Karpas-422 (cell line): Measurements from ENCODE around the gene LRP4. TPM values are rescaled to one million over a fixed set of nuclear protein-coding genes. Genes with fewer than 3 reads are reported as not detected.

ENCODE experiments used
- DNase-seq: peaks from one replicate; pipeline ENCODE4 v3.0.0-alpha.2; 2015
- H2AFZ ChIP-seq: fragments of 200-600 bp; sonication (generic); 2 replicates; pipeline ENCODE4 v1.6.1; 2014; ENCODE audit warnings: antibody characterized with exemption, low read length, mixed read lengths
- H3K27ac ChIP-seq: fragments of 200-600 bp; sonication (generic); 2 replicates; pipeline ENCODE4 v1.5.1; 2014; ENCODE audit warnings: mild to moderate bottlenecking, low read length, moderate library complexity
- H3K27me3 ChIP-seq: fragments of 200-600 bp; sonication (generic); 2 replicates; pipeline ENCODE4 v1.6.1; 2014; ENCODE audit warnings: low read length, mixed read lengths
- H3K36me3 ChIP-seq: fragments of 200-600 bp; sonication (generic); 2 replicates; pipeline ENCODE4 v1.6.1; 2014; ENCODE audit warnings: low read length, mixed read lengths; ENCODE audit not compliant: insufficient read depth
- H3K4me1 ChIP-seq: fragments of 200-600 bp; sonication (generic); 2 replicates; pipeline ENCODE4 v1.6.1; 2014; ENCODE audit warnings: mild to moderate bottlenecking, low read length, mixed read lengths
- H3K4me2 ChIP-seq: fragments of 200-600 bp; sonication (generic); 2 replicates; pipeline ENCODE4 v1.6.1; 2014; ENCODE audit warnings: low read length, low read depth, mild to moderate bottlenecking; ENCODE audit not compliant: poor library complexity, severe bottlenecking
- H3K4me3 ChIP-seq: fragments of 200-600 bp; sonication (generic); 2 replicates; pipeline ENCODE4 v1.5.1; 2014; ENCODE audit warnings: mild to moderate bottlenecking, antibody characterized with exemption, low read length, mixed read lengths
- H3K79me2 ChIP-seq: fragments of 200-600 bp; sonication (generic); 2 replicates; pipeline ENCODE4 v1.6.1; 2014; ENCODE audit warnings: mild to moderate bottlenecking, low read length, mixed read lengths
- H3K9ac ChIP-seq: fragments of 200-600 bp; sonication (generic); 2 replicates; pipeline ENCODE4 v1.6.0; 2014; ENCODE audit warnings: low read length
- H3K9me2 ChIP-seq: fragments of 200-600 bp; sonication (generic), shearing (Covaris generic); replicated peaks from 2 replicates; pipeline ENCODE4 v1.6.0; 2014; ENCODE audit warnings: mild to moderate bottlenecking, low read length, moderate library complexity; ENCODE audit not compliant: insufficient read depth
- H3K9me3 ChIP-seq: fragments of 300-700, 200-600 bp; sonication (generic); 2 replicates; pipeline ENCODE4 v1.6.1; 2014; ENCODE audit warnings: low read length, mixed read lengths
- H4K20me1 ChIP-seq: fragments of 200-600 bp; sonication (generic); 2 replicates; pipeline ENCODE4 v1.6.1; 2014; ENCODE audit warnings: mild to moderate bottlenecking, antibody characterized with exemption, low read length, low read depth; ENCODE audit not compliant: insufficient read depth
- total RNA-seq: library from RNA; depleted of rRNA; stranded (reverse); fragments of >200 nt; shearing (Covaris generic); gene quantifications from 2 replicates; pipeline ENCODE4 v1.2.3, GENCODE V29; 2014; ENCODE audit warnings: low replicate concordance

The LRP4 gene
- total RNA-seq, 1 experiment from 2014 or later, result 2.6 TPM

GRCh38 chr11:46860218-46860617 is 58.1 kb downstream of the LRP4 start:
- H2AFZ ChIP-seq, result no peak overlapping the region
- H3K36me3 ChIP-seq, result peaks cover 7% of the 10 kb centered on the region; the same call in 1 of the 2 replicates
- H3K4me1 ChIP-seq, result peaks cover 10% of the 10 kb centered on the region
- no peaks in the 10 kb centered on the region for H3K9me3 ChIP-seq
- H4K20me1 ChIP-seq, result no peaks in the 10 kb centered on the region
- no peak for DNase-seq
- H3K27ac ChIP-seq, result no peak overlapping the region
- H3K9me2 ChIP-seq, result no peaks in the 10 kb centered on the region
- no peak overlapping the region for H3K4me2 ChIP-seq
- no peaks in the 10 kb centered on the region for H3K27me3 ChIP-seq
- no peaks in the 10 kb centered on the region for H3K79me2 ChIP-seq
- H3K9ac ChIP-seq, result no peak overlapping the region
- no peak overlapping the region for H3K4me3 ChIP-seq

GRCh38 chr11:46858920-46859546 is 59.3 kb downstream of the LRP4 start:
- H4K20me1 ChIP-seq, result no peaks in the 10 kb centered on the region
- H3K4me1 ChIP-seq, result peaks cover 10% of the 10 kb centered on the region
- peaks cover 7% of the 10 kb centered on the region; the same call in 1 of the 2 replicates for H3K36me3 ChIP-seq
- H3K4me2 ChIP-seq, result no peak overlapping the region
- DNase-seq, result no peak
- H3K4me3 ChIP-seq, result no peak overlapping the region
- no peaks in the 10 kb centered on the region for H3K9me2 ChIP-seq
- H3K9ac ChIP-seq, result no peak overlapping the region
- no peak overlapping the region for H3K27ac ChIP-seq
- no peaks in the 10 kb centered on the region for H3K79me2 ChIP-seq
- no peaks in the 10 kb centered on the region for H3K9me3 ChIP-seq
- H3K27me3 ChIP-seq, result no peaks in the 10 kb centered on the region
- H2AFZ ChIP-seq, result no peak overlapping the region

DNA sequence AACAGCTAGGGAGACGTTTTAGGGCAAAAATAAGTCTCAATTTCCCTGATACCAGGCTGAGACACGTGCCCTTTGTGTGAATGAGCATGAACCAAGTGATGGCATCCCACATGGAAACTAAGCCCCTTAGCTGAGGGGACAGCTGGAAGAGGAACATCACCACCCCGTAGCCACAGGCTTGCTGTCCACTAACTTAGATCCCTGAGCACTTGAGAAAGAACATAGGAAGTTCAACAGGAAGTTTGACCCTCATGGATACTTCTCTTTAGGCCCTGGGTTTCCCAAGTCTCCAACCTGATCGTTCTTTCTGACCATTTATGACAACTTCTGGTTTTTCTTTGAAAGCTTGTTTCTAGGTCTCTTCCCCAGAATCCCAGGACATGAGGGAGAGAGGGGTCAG is 60.7 kb downstream of the LRP4 start:
- Histone ChIP-seq H3K4me2 (no peak overlapping the region), H3K9ac (no peak overlapping the region), H3K4me3 (no peak overlapping the region), H4K20me1 (no peaks in the 10 kb centered on the region), H3K9me3 (no peaks in the 10 kb centered on the region), H2AFZ (no peak overlapping the region), H3K36me3 (peaks cover 1% of the 10 kb centered on the region; the same call in 1 of the 2 replicates), H3K27ac (no peak overlapping the region), H3K27me3 (no peaks in the 10 kb centered on the region), H3K4me1 (peaks cover 10% of the 10 kb centered on the region), H3K79me2 (no peaks in the 10 kb centered on the region), H3K9me2 (no peaks in the 10 kb centered on the region)
- no peak for DNase-seq

GRCh38 chr11:46856605-46857343 is 61.6 kb downstream of the LRP4 start:
- Histone ChIP-seq H3K4me2 (no peak overlapping the region), H3K27me3 (no peaks in the 10 kb centered on the region), H3K9ac (no peak overlapping the region), H4K20me1 (no peaks in the 10 kb centered on the region), H2AFZ (no peak overlapping the region), H3K4me3 (no peak overlapping the region), H3K27ac (no peak overlapping the region), H3K9me3 (no peaks in the 10 kb centered on the region), H3K9me2 (no peaks in the 10 kb centered on the region), H3K4me1 (peaks cover 6% of the 10 kb centered on the region), H3K36me3 (no peaks in the 10 kb centered on the region), H3K79me2 (no peaks in the 10 kb centered on the region)
- no peak for DNase-seq

DNA sequence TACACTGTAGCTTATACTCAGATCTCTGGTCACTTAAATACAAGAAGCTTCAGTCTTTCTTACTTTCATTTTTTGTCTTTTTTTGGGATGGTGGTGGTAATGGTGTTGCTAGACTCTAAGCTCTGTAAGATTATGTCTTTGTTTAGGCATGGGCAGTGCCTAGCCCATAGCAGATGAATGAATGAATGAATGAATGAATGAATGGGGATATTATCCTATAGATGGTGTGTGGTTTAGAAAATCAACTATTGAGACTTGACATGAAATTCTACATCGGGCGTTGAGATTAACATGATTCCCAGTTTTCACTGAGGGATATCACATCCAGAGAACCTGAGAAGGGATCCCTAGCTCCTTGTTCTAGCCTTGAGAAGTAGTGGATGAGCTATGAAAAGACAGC is 62.5 kb downstream of the LRP4 start:
- Histone ChIP-seq H3K27me3 (no peaks in the 10 kb centered on the region), H3K79me2 (no peaks in the 10 kb centered on the region), H4K20me1 (no peaks in the 10 kb centered on the region), H3K36me3 (no peaks in the 10 kb centered on the region), H2AFZ (no peak overlapping the region), H3K9me3 (no peaks in the 10 kb centered on the region), H3K4me3 (no peak overlapping the region), H3K4me1 (peaks cover 6% of the 10 kb centered on the region), H3K4me2 (no peak overlapping the region), H3K9ac (no peak overlapping the region), H3K27ac (no peak overlapping the region), H3K9me2 (no peaks in the 10 kb centered on the region)
- DNase-seq, result no peak

- no peaks in the 10 kb centered on the region for H3K27me3 ChIP-seq
- H3K9ac ChIP-seq, result no peak overlapping the region
- no peaks in the 10 kb centered on the region for H3K36me3 ChIP-seq
- no peaks in the 10 kb centered on the region for H3K9me2 ChIP-seq
- no peaks in the 10 kb centered on the region for H3K9me3 ChIP-seq
- H3K4me2 ChIP-seq, result no peak overlapping the region
- H3K4me3 ChIP-seq, result no peak overlapping the region
- H3K79me2 ChIP-seq, result no peaks in the 10 kb centered on the region
- H2AFZ ChIP-seq, result no peak overlapping the region
- no peak for DNase-seq
- H4K20me1 ChIP-seq, result no peaks in the 10 kb centered on the region
- H3K27ac ChIP-seq, result no peak overlapping the region
- peaks cover 6% of the 10 kb centered on the region for H3K4me1 ChIP-seq
Measured at GRCh38 chr11:46855167-46855566, 63.2 kb downstream of the LRP4 start.

- H3K9me3 ChIP-seq, result no peaks in the 10 kb centered on the region
- no peak overlapping the region for H3K4me3 ChIP-seq
- no peak overlapping the region for H3K4me2 ChIP-seq
- no peak overlapping the region for H3K27ac ChIP-seq
- peaks cover 7% of the 10 kb centered on the region for H3K4me1 ChIP-seq
- H3K27me3 ChIP-seq, result no peaks in the 10 kb centered on the region
- H4K20me1 ChIP-seq, result no peaks in the 10 kb centered on the region
- H3K9ac ChIP-seq, result no peak overlapping the region
- H3K79me2 ChIP-seq, result peaks cover 2% of the 10 kb centered on the region; the same call in 1 of the 2 replicates
- no peak overlapping the region for H2AFZ ChIP-seq
- H3K9me2 ChIP-seq, result no peaks in the 10 kb centered on the region
- DNase-seq, result no peak
- H3K36me3 ChIP-seq, result no peaks in the 10 kb centered on the region
Measured at GRCh38 chr11:46850829-46851380, 67.4 kb downstream of the LRP4 start.

- Histone ChIP-seq H3K79me2 (peaks cover 14% of the 10 kb centered on the region), H3K27me3 (no peaks in the 10 kb centered on the region), H3K4me1 (peaks cover 12% of the 10 kb centered on the region), H4K20me1 (peaks cover 8% of the 10 kb centered on the region), H3K9ac (no peak overlapping the region), H3K27ac (no peak overlapping the region), H2AFZ (no peak overlapping the region), H3K4me3 (no peak overlapping the region), H3K36me3 (no peaks in the 10 kb centered on the region), H3K4me2 (no peak overlapping the region), H3K9me2 (no peaks in the 10 kb centered on the region), H3K9me3 (no peaks in the 10 kb centered on the region)
- DNase-seq, result no peak
Measured at GRCh38 chr11:46849631-46850030, 68.7 kb downstream of the LRP4 start.
